GM20000 (cell line): ENCODE results near the gene PDRG1.
A peak's percentile ranks its signal among the peaks of the same experiment; 100 is the strongest.

Experiments used
- DNase-seq: peaks from one replicate; pipeline ENCODE4 v3.0.0; 2012; ENCODE audit warnings: low spot score
- CTCF ChIP-seq: IDR thresholded peaks from 2 replicates; pipeline ENCODE4 v1.5.1; 2012; ENCODE audit warnings: mild to moderate bottlenecking, control low read depth; ENCODE audit errors: extremely low read depth, missing control alignments

Gene PDRG1

GRCh38 chr20:31974951-31975487 lies 23.2 kb upstream of the PDRG1 start:
- no peak for TF ChIP-seq CTCF
- DNase-seq, result no peak

GRCh38 chr20:31974296-31974695 lies 22.4 kb upstream of the PDRG1 start:
- no peak for DNase-seq
- no peak for TF ChIP-seq CTCF

GRCh38 chr20:31972471-31973021 lies 20.7 kb upstream of the PDRG1 start:
- DNase-seq, result no peak
- TF ChIP-seq CTCF, result no peak

GRCh38 chr20:31969991-31970390 lies 18.1 kb upstream of the PDRG1 start:
- no peak for TF ChIP-seq CTCF
- no peak for DNase-seq

GRCh38 chr20:31968291-31969126 lies 16.7 kb upstream of the PDRG1 start:
- peak; percentile 95 for DNase-seq
- TF ChIP-seq CTCF, result no peak

GRCh38 chr20:31967830-31968249 lies 16.0 kb upstream of the PDRG1 start, which contains the start of gene XKR7:
TSS of gene XKR7 (plus strand) at chr20:31968151. CDS start at chr20:31968176, 25 bp downstream.
- no peak for TF ChIP-seq CTCF
- DNase-seq, result peak; percentile 36

GRCh38 chr20:31966991-31967655 lies 15.3 kb upstream of the PDRG1 start:
- TF ChIP-seq CTCF, result no peak
- no peak for DNase-seq
